Activated naive CD4-positive, alpha-beta T cell treated with anti-CD3 and anti-CD28 coated beads, Interleukin-2, amount 50 U/mL, for 24 hours (primary cell): Measurements from ENCODE around the gene WNT11.

ENCODE experiments used
- H3K27ac Mint-ChIP-seq: one replicate; pipeline ENCODE4 v1.8.0; 2021; ENCODE audit warnings: mild to moderate bottlenecking, mixed read lengths
- H3K27me3 Mint-ChIP-seq: one replicate; pipeline ENCODE4 v1.8.0; 2021; ENCODE audit warnings: mixed read lengths
- H3K36me3 Mint-ChIP-seq: one replicate; pipeline ENCODE4 v1.8.0; 2021; ENCODE audit warnings: mixed read lengths
- H3K4me1 Mint-ChIP-seq: one replicate; pipeline ENCODE4 v1.8.0; 2021; ENCODE audit warnings: mixed read lengths
- H3K4me3 Mint-ChIP-seq: one replicate; pipeline ENCODE4 v1.8.0; 2021; ENCODE audit warnings: mild to moderate bottlenecking, mixed read lengths
- H3K9me3 Mint-ChIP-seq: one replicate; pipeline ENCODE4 v1.8.0; 2021; ENCODE audit warnings: mixed read lengths

Gene WNT11

GRCh38 chr11:76184551-76184993 lies 21.7 kb downstream of the WNT11 start:
- Mint-ChIP-seq H3K4me1 (no peaks in the 10 kb centered on the region), H3K27ac (no peak overlapping the region), H3K36me3 (no peaks in the 10 kb centered on the region), H3K9me3 (no peaks in the 10 kb centered on the region), H3K27me3 (no peaks in the 10 kb centered on the region), H3K4me3 (no peak overlapping the region)

GRCh38 chr11:76181371-76181770 lies 24.9 kb downstream of the WNT11 start:
- Mint-ChIP-seq H3K27ac (no peak overlapping the region), H3K36me3 (no peaks in the 10 kb centered on the region), H3K4me1 (no peaks in the 10 kb centered on the region), H3K9me3 (no peaks in the 10 kb centered on the region), H3K4me3 (no peak overlapping the region), H3K27me3 (no peaks in the 10 kb centered on the region)

- Mint-ChIP-seq H3K27ac (no peak overlapping the region), H3K9me3 (no peaks in the 10 kb centered on the region), H3K4me3 (no peak overlapping the region), H3K27me3 (no peaks in the 10 kb centered on the region), H3K36me3 (no peaks in the 10 kb centered on the region), H3K4me1 (no peaks in the 10 kb centered on the region)
Measured at GRCh38 chr11:76179147-76179546, 27.2 kb downstream of the WNT11 start.

DNA sequence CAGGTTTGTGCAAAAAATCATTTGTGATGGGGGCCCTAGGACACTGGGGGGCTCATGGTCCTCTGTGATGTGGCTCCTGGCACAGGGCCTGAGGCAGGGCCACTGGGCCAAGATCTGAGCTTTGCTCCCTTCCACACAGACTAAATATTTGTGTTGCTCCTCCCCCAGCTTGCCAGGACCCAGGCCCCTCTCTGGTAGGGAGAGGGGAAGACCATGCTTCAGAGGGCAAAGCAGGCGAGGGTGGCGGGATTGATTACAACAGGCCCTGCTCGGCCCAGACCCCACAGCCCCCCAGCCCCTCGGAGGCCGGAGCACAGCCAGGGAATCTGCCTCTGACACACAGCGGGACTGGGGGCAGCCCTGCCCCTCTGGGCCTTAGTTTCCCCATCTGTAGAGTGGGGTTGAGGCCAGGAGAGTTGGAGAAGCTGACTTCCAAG lies 29.0 kb downstream of the WNT11 start:
- Mint-ChIP-seq H3K36me3 (no peaks in the 10 kb centered on the region), H3K4me1 (no peaks in the 10 kb centered on the region), H3K27ac (no peak overlapping the region), H3K9me3 (no peaks in the 10 kb centered on the region), H3K4me3 (no peak overlapping the region), H3K27me3 (no peaks in the 10 kb centered on the region)

DNA sequence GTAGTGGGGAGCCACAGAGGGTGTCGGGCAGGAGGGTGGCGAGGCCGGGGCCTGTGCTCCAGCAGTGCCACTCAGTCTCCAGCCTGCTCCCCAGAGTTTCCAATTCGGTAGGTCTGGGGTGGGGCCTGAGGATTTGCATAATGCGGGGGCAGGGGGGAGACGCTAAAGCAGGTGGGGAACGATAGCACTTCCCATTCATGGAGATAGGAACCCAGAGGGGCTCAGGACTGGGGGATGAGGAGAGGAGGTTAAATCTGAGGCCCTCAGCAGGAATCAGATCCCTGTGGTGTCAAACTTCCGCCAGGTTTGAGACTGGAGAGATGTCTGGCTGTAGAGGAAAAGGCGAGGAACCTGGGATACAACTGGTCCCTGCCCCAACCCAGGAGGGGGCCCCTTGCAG lies 29.8 kb downstream of the WNT11 start:
- Mint-ChIP-seq H3K4me3 (no peak overlapping the region), H3K27me3 (no peaks in the 10 kb centered on the region)

GRCh38 chr11:76175783-76176182 lies 30.5 kb downstream of the WNT11 start:
- no peaks in the 10 kb centered on the region for H3K36me3 Mint-ChIP-seq
- no peaks in the 10 kb centered on the region for H3K27me3 Mint-ChIP-seq
- H3K9me3 Mint-ChIP-seq: no peaks in the 10 kb centered on the region
- H3K27ac Mint-ChIP-seq: no peak overlapping the region
- H3K4me3 Mint-ChIP-seq: no peak overlapping the region
- H3K4me1 Mint-ChIP-seq: no peaks in the 10 kb centered on the region

More for the DNA sequence above, 29.8 kb downstream of the WNT11 start:
- no peaks in the 10 kb centered on the region for H3K4me1 Mint-ChIP-seq
- H3K36me3 Mint-ChIP-seq: no peaks in the 10 kb centered on the region
- H3K9me3 Mint-ChIP-seq: no peaks in the 10 kb centered on the region
- H3K27ac Mint-ChIP-seq: no peak overlapping the region

- Mint-ChIP-seq H3K36me3 (no peaks in the 10 kb centered on the region), H3K4me3 (no peak overlapping the region), H3K4me1 (no peaks in the 10 kb centered on the region), H3K27me3 (no peaks in the 10 kb centered on the region), H3K9me3 (no peaks in the 10 kb centered on the region), H3K27ac (no peak overlapping the region)
Measured at GRCh38 chr11:76174330-76174729, 32.0 kb downstream of the WNT11 start.

- H3K27ac Mint-ChIP-seq: no peak overlapping the region
- no peaks in the 10 kb centered on the region for H3K36me3 Mint-ChIP-seq
- H3K9me3 Mint-ChIP-seq: no peaks in the 10 kb centered on the region
- H3K4me1 Mint-ChIP-seq: no peaks in the 10 kb centered on the region
- no peak overlapping the region for H3K4me3 Mint-ChIP-seq
- no peaks in the 10 kb centered on the region for H3K27me3 Mint-ChIP-seq
Measured at GRCh38 chr11:76173663-76174062, 32.6 kb downstream of the WNT11 start.

DNA sequence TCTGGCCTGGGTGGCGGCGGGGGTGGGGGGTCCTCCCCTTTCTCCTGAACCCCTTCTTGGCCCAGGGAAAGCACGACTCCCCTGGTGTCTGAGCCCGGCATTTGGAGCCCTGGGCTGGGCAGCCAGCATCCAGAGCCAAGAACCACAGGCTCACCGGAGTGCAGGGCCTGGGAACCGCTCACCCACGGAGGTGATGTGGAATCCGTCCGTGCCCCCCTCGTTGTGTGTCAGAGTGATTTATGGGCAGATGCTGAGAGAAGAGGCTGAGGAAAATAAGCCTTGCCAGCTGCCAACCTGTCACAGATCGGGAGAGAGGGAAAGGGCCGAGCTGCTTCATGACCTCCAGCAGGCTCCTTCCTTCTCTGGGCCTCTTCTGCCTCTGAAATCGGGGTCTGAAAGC lies 33.7 kb downstream of the WNT11 start:
- no peak overlapping the region for H3K4me3 Mint-ChIP-seq
- no peaks in the 10 kb centered on the region for H3K27me3 Mint-ChIP-seq
- H3K4me1 Mint-ChIP-seq: no peaks in the 10 kb centered on the region
- H3K27ac Mint-ChIP-seq: no peak overlapping the region
- no peaks in the 10 kb centered on the region for H3K9me3 Mint-ChIP-seq
- no peaks in the 10 kb centered on the region for H3K36me3 Mint-ChIP-seq

DNA sequence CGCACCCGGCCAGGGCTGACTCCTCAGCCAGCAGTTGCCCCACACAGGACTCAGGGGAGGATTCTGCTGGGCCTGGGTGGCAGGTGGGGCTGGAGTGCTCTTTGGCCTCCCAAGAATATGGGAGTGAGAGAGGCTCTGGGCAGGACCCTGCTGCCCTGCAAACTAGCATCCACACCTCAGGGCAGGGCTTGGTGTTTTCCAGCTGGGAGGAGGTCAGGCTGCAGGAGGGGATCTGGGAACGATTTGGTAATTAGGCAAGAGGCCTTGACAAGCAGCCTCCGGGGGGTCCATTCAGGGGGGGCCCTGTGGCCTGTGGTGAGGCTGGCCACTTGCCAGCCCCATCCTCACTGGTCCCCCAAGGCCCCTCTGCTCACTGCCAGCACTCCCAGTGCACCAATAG lies 35.8 kb downstream of the WNT11 start:
- H3K9me3 Mint-ChIP-seq: no peaks in the 10 kb centered on the region
- no peak overlapping the region for H3K4me3 Mint-ChIP-seq
- no peaks in the 10 kb centered on the region for H3K36me3 Mint-ChIP-seq

GRCh38 chr11:76169473-76169896 lies 36.8 kb downstream of the WNT11 start:
- Mint-ChIP-seq H3K4me3 (no peak overlapping the region), H3K27me3 (no peaks in the 10 kb centered on the region), H3K9me3 (no peaks in the 10 kb centered on the region), H3K4me1 (no peaks in the 10 kb centered on the region), H3K36me3 (no peaks in the 10 kb centered on the region), H3K27ac (no peak overlapping the region)

More for the DNA sequence above, 35.8 kb downstream of the WNT11 start:
- Mint-ChIP-seq H3K27me3 (no peaks in the 10 kb centered on the region), H3K4me1 (no peaks in the 10 kb centered on the region), H3K27ac (no peak overlapping the region)

- Mint-ChIP-seq H3K9me3 (no peaks in the 10 kb centered on the region), H3K4me1 (no peaks in the 10 kb centered on the region), H3K27ac (no peak overlapping the region), H3K27me3 (no peaks in the 10 kb centered on the region), H3K36me3 (no peaks in the 10 kb centered on the region), H3K4me3 (no peak overlapping the region)
Measured at GRCh38 chr11:76167590-76167989, 38.7 kb downstream of the WNT11 start.

- H3K27me3 Mint-ChIP-seq: no peaks in the 10 kb centered on the region
- no peak overlapping the region for H3K27ac Mint-ChIP-seq
- no peaks in the 10 kb centered on the region for H3K9me3 Mint-ChIP-seq
- no peaks in the 10 kb centered on the region for H3K36me3 Mint-ChIP-seq
- H3K4me1 Mint-ChIP-seq: no peaks in the 10 kb centered on the region
- no peak overlapping the region for H3K4me3 Mint-ChIP-seq
Measured at GRCh38 chr11:76166314-76166713, 40.0 kb downstream of the WNT11 start.

DNA sequence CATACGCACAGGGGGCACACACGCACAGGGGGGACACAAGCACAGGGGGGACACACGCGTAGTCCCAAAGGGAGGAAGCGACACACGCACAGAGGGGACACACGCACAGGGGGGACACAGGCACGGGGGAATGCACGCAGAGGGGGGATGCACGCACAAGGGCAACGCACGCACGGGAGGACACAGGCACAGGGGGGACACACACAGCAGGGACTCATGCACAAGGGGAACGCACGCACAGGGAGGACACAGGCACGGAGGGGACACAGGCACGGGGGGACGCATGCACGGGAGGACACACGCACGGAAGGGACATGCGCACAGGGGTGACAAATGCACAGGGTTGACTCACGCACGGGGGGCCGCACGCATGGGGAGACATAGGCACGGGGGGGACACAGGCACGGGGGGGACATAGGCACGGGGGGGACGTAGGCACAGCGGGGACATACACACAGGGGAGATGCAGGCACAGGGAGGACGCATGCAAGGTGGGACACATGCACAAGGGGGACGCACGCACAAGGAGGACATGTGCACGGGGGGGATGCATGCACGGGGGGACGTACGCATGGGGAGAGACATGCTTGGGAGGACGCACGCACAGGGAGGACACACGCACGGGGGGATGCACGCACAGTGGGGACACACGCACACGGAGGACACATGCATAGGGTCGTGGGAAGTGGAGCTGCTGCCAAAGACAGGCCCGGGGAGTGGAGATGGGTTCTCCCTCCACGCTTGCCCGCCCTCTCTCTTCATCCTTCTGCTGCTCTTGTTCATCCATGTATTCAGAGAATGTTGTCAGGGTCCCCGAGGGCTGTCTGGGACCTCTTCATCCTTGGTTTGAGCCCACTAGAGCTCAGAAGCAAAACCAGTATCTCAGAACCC lies 41.2 kb downstream of the WNT11 start:
- Mint-ChIP-seq H3K36me3 (no peaks in the 10 kb centered on the region), H3K4me1 (no peaks in the 10 kb centered on the region), H3K27me3 (no peaks in the 10 kb centered on the region), H3K9me3 (no peaks in the 10 kb centered on the region), H3K27ac (no peak overlapping the region), H3K4me3 (no peak overlapping the region)

DNA sequence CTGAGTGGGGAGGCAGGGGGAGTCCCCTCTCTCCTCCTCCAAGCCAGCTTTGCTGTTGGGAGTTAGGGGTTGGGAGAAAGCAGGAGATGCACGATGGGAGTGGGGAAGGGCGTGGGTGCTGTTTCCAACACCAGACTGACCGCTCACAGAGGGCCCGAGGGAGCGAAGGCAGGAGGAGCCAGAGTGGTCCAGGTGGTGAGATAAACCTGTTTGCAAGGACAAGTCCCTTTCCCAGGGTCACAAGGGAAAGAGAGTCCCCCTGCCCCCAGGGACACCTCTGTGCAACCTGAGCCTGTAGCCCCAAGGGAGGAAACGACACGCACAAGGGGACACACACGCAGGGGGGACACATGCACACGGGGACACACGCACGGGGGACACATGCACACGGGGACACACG lies 42.2 kb downstream of the WNT11 start:
- Mint-ChIP-seq H3K4me1 (no peaks in the 10 kb centered on the region), H3K27me3 (no peaks in the 10 kb centered on the region), H3K27ac (no peak overlapping the region), H3K36me3 (no peaks in the 10 kb centered on the region), H3K9me3 (no peaks in the 10 kb centered on the region), H3K4me3 (no peak overlapping the region)

DNA sequence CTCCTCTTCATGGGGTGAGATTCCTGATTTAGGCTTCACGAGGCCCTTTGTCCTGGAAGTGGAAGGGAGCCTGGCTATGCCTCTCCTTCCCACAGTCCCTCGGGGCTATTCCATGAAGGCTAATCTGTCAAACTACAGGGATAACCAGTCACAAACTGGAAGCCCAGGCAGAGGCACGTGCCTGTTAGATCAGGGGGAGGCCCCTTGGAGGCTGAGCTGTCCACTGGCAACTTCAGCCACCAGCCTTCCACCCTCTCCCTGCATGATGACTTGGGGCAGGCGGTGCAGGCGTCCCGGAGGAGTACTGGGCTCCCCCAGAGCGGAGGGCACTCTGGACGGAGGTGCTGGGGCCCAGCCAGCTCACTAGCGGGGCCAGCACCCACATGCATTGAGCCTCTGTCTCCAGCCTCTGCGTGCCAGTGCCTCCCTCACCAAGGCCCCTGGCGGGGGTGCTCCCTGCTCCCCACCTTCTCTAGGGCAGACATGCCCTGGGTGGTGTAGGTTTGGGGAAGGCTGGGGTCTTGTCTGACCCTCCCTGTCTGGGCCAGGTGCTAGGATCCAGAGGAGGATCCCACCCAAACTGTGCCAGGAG lies 42.9 kb downstream of the WNT11 start:
- Mint-ChIP-seq H3K4me1 (no peaks in the 10 kb centered on the region), H3K9me3 (no peaks in the 10 kb centered on the region), H3K27me3 (no peaks in the 10 kb centered on the region), H3K36me3 (no peaks in the 10 kb centered on the region), H3K4me3 (no peak overlapping the region), H3K27ac (no peak overlapping the region)
